Glutamatergic neuron (in vitro differentiated cells): ENCODE results near the gene CR1. TPM values are rescaled to one million over a fixed set of nuclear protein-coding genes. Genes with fewer than 3 reads are reported as not detected.
"Not testable (repeated sequence)": the region's sequence is repeated elsewhere in the genome, so short reads cannot be mapped to it uniquely, and the experiment has no call there.

Experiments used
- DNase-seq: peaks from one replicate; pipeline ENCODE4 v3.0.0; 2022
- H3K27ac Mint-ChIP-seq: one replicate; pipeline ENCODE4 v1.8.0; 2020; ENCODE audit warnings: mild to moderate bottlenecking, mixed read lengths, inconsistent platforms; ENCODE audit not compliant: unreplicated experiment
- H3K27me3 Mint-ChIP-seq: one replicate; pipeline ENCODE4 v1.8.0; 2020; ENCODE audit warnings: mild to moderate bottlenecking, moderate library complexity, mixed read lengths, inconsistent platforms; ENCODE audit not compliant: unreplicated experiment
- H3K36me3 Mint-ChIP-seq: one replicate; pipeline ENCODE4 v1.8.0; 2020; ENCODE audit warnings: mild to moderate bottlenecking, mixed read lengths, inconsistent platforms; ENCODE audit not compliant: unreplicated experiment
- H3K4me1 Mint-ChIP-seq: one replicate; pipeline ENCODE4 v1.8.0; 2020; ENCODE audit warnings: mild to moderate bottlenecking, low read depth, mixed read lengths, inconsistent platforms; ENCODE audit not compliant: unreplicated experiment
- H3K4me3 Mint-ChIP-seq: one replicate; pipeline ENCODE4 v1.8.0; 2020; ENCODE audit warnings: mild to moderate bottlenecking, mixed read lengths, inconsistent platforms; ENCODE audit not compliant: unreplicated experiment
- H3K9me3 Mint-ChIP-seq: one replicate; pipeline ENCODE4 v1.8.0; 2020; ENCODE audit warnings: mild to moderate bottlenecking, moderate library complexity, mixed read lengths, inconsistent platforms; ENCODE audit not compliant: unreplicated experiment
- CTCF ChIP-seq: fragments of 200-600 bp; sonication (generic); IDR thresholded peaks from one replicate; pipeline ENCODE4 v1.5.0; 2021; ENCODE audit not compliant: partially characterized antibody, unreplicated experiment
- total RNA-seq: library from RNA; stranded (reverse); fragmentation: NEBNext Ultra II Directional; extraction: Animal tissue kit (Norgen Biotek cat#: 25700); gene quantifications from one replicate; pipeline ENCODE4 v1.2.1, GENCODE V29; 2021; ENCODE audit not compliant: unreplicated experiment

Gene CR1
- total RNA-seq, 1 donor from 2014 or later: not detected

- no peak for DNase-seq
- no peaks in the 10 kb centered on the region for H3K9me3 Mint-ChIP-seq
- H3K27ac Mint-ChIP-seq: no peak overlapping the region
- H3K4me3 Mint-ChIP-seq: no peak overlapping the region
- H3K36me3 Mint-ChIP-seq: no peaks in the 10 kb centered on the region
- H3K4me1 Mint-ChIP-seq: peaks cover 3% of the 10 kb centered on the region
- H3K27me3 Mint-ChIP-seq: peaks cover 4% of the 10 kb centered on the region
- TF ChIP-seq CTCF: no peak
Observed at GRCh38 chr1:207493212-207493611, 2.7 kb upstream of the CR1 start.

GRCh38 chr1:207494171-207494570 lies 1.8 kb upstream of the CR1 start:
- no peak for DNase-seq
- TF ChIP-seq CTCF: no peak
- no peaks in the 10 kb centered on the region for H3K9me3 Mint-ChIP-seq
- H3K4me3 Mint-ChIP-seq: no peak overlapping the region
- peaks cover 4% of the 10 kb centered on the region for H3K27me3 Mint-ChIP-seq
- H3K36me3 Mint-ChIP-seq: no peaks in the 10 kb centered on the region
- H3K27ac Mint-ChIP-seq: no peak overlapping the region
- peaks cover 3% of the 10 kb centered on the region for H3K4me1 Mint-ChIP-seq

- not testable (repeated sequence) for H3K4me3 Mint-ChIP-seq, H3K4me1 Mint-ChIP-seq, H3K27ac Mint-ChIP-seq, H3K9me3 Mint-ChIP-seq, H3K27me3 Mint-ChIP-seq, H3K36me3 Mint-ChIP-seq, DNase-seq
Observed at GRCh38 chr1:207495281-207495680, 676 bp upstream of the CR1 start.

GRCh38 chr1:207497941-207498340 lies 2.0 kb downstream of the CR1 start:
- TF ChIP-seq CTCF: no peak
- no peak for DNase-seq
- H3K9me3 Mint-ChIP-seq: no peaks in the 10 kb centered on the region
- peaks cover 3% of the 10 kb centered on the region for H3K4me1 Mint-ChIP-seq
- H3K4me3 Mint-ChIP-seq: no peak overlapping the region
- no peak overlapping the region for H3K27ac Mint-ChIP-seq
- H3K27me3 Mint-ChIP-seq: peaks cover 3% of the 10 kb centered on the region
- H3K36me3 Mint-ChIP-seq: no peaks in the 10 kb centered on the region

GRCh38 chr1:207499573-207499972 lies 3.6 kb downstream of the CR1 start:
- peak; percentile 60 for TF ChIP-seq CTCF
- DNase-seq: peak; percentile 61
- Mint-ChIP-seq H3K27me3 (peaks cover 3% of the 10 kb centered on the region), H3K4me3 (no peak overlapping the region), H3K27ac (no peak overlapping the region), H3K4me1 (peaks cover 3% of the 10 kb centered on the region), H3K36me3 (no peaks in the 10 kb centered on the region), H3K9me3 (no peaks in the 10 kb centered on the region)

GRCh38 chr1:207500306-207500705 lies 4.3 kb downstream of the CR1 start:
- no peak for TF ChIP-seq CTCF
- Mint-ChIP-seq H3K9me3 (no peaks in the 10 kb centered on the region), H3K27ac (no peak overlapping the region), H3K27me3 (peaks cover 3% of the 10 kb centered on the region), H3K4me1 (peaks cover 3% of the 10 kb centered on the region), H3K4me3 (no peak overlapping the region), H3K36me3 (no peaks in the 10 kb centered on the region)
- DNase-seq: no peak
